ENCODE results near the gene GET4. TPM values are rescaled to one million over a fixed set of nuclear protein-coding genes. Genes with fewer than 3 reads are reported as not detected.

The GET4 gene
- total and polyA plus RNA-seq, 2 of the 8 experiments (the other 6 are each of a cell fraction or from before 2014, with no cell fraction given): 56.7 to 74.1 TPM

DNA sequence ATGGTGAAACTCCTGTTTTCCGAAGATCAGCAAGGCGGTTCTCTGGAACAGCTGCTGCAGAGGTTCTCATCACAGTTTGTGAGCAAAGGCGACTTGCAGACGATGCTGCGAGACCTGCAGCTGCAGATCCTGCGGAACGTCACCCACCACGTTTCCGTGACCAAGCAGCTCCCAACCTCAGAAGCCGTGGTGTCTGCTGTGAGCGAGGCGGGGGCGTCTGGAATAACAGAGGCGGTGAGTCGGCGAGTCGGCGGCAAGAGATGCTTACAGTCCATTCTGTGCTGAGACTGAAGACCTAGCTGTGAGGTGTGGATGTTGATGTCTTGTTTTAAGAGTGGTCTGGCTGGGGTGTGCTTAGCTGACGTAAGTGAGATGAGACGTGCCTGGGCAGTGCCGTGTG is 16.2 kb upstream of the GET4 start:
- H3K9ac ChIP-seq (replicated peaks in 1 of 4; ENCODE audit: extremely low read depth in 1 of 4, low read depth in 3 of 4, low read length in 3 of 4): no peak overlapping the region
- H2BK20ac ChIP-seq (ENCODE audit: low read length): no peak overlapping the region
- H3K79me1 ChIP-seq (ENCODE audit: low read depth, low read length): no peaks in the 10 kb centered on the region; the same call in 1 of the 2 replicates
- peaks cover 25 to 67% (median 58%) of the 10 kb centered on the region in 4 experiments for H3K36me3 ChIP-seq (ENCODE audit: control insufficient read depth in 2 of 4, insufficient read depth in 4 of 4, low read length in 3 of 4)
- no peak for DNase-seq (ENCODE audit: low read depth in 1 of 2, low spot score in 2 of 2)
- H3K56ac ChIP-seq (replicated peaks; ENCODE audit: insufficient read length, low read depth, low read length): no peak overlapping the region
- no peak overlapping the region for H2BK12ac ChIP-seq (ENCODE audit: low read depth, low read length)
- H2BK15ac ChIP-seq (ENCODE audit: low read length): no peak overlapping the region
- H3K9me3 ChIP-seq (ENCODE audit: insufficient read depth in 2 of 2, low read depth in 1 of 2, low read length in 1 of 2): no peaks in the 10 kb centered on the region
- no peak overlapping the region for H3K4me3 ChIP-seq (ENCODE audit: extremely low read depth in 1 of 4, insufficient read depth in 2 of 4, low read depth in 3 of 4, low read length in 4 of 4)
- peaks cover 3 to 16% of the 10 kb centered on the region in 2 experiments for H4K20me1 ChIP-seq (replicated peaks in 1 of 2; ENCODE audit: control insufficient read depth in 1 of 2, insufficient read depth in 2 of 2, low read length in 2 of 2)
- no peak overlapping the region for H4K91ac ChIP-seq (replicated peaks; ENCODE audit: insufficient read length, low read length)
- 96% methylated on average over 20 of the region's 21 CpGs; no CpG with 5 or more reads in 1 of the 2 experiments for WGBS, 2 experiments (ENCODE audit: extremely low coverage in 1 of 2, insufficient coverage in 1 of 2, insufficient read length in 1 of 2, insufficient replicate concordance in 2 of 2, low coverage in 1 of 2, low lambda C conversion rate in 2 of 2, missing lambda C conversion rate in 1 of 2)
- H4K5ac ChIP-seq (ENCODE audit: insufficient read length, low read depth, low read length): no peak overlapping the region
- no peak overlapping the region for H2AFZ ChIP-seq (ENCODE audit: low read length)
- H3K14ac ChIP-seq (ENCODE audit: insufficient read length): no peak overlapping the region
- FAIRE-seq: no peak
- H2BK5ac ChIP-seq (ENCODE audit: low read depth, low read length): no peak overlapping the region
- no peaks in the 10 kb centered on the region for H3K27me3 ChIP-seq (replicated peaks in 1 of 4; ENCODE audit: control insufficient read depth in 3 of 4, extremely low read depth in 1 of 4, insufficient read depth in 3 of 4, low read length in 3 of 4)
- H3K4me1 ChIP-seq (replicated peaks in 1 of 4; ENCODE audit: control insufficient read depth in 3 of 4, insufficient read depth in 4 of 4, low read length in 3 of 4): no peaks in the 10 kb centered on the region
- POLR2A ChIA-PET (ENCODE audit: partially characterized antibody): interaction anchor here (1.7 kb wide), 1 partner anchor 15 kb away, joined by 4 read pairs; no protein-coding TSS in a partner anchor
- no peak overlapping the region for H3K18ac ChIP-seq (ENCODE audit: extremely low read depth, low read length)
- H3K4ac ChIP-seq (replicated peaks; ENCODE audit: insufficient read length, low read depth, low read length): no peak overlapping the region
- no peaks in the 10 kb centered on the region for H3K79me2 ChIP-seq (ENCODE audit: control insufficient read depth in 1 of 2, insufficient read depth in 2 of 2, low read length in 2 of 2)
- H3K27ac ChIP-seq (ENCODE audit: low read depth, low read length): no peak overlapping the region
- H3K4me2 ChIP-seq (ENCODE audit: insufficient read depth in 1 of 2, low read depth in 2 of 2, low read length in 2 of 2): no peak overlapping the region
- H2BK120ac ChIP-seq (replicated peaks; ENCODE audit: low read depth, low read length): no peak overlapping the region
- H3K23me2 ChIP-seq (ENCODE audit: low read depth, low read length): no peaks in the 10 kb centered on the region
- no peak overlapping the region for H2AK5ac ChIP-seq (ENCODE audit: low read depth, low read length)
- H4K8ac ChIP-seq (ENCODE audit: extremely low read depth, insufficient read depth, low read length): no peak overlapping the region
- CTCF ChIA-PET (ENCODE audit: partially characterized antibody): interaction anchor here (1.1 to 1.9 kb wide), 5 partner anchors 9 to 83 kb away, joined by 3 to 9 read pairs (median 4); no protein-coding TSS in a partner anchor
- H3K23ac ChIP-seq (ENCODE audit: insufficient read length): no peak overlapping the region
- TF ChIP-seq GTF2F1 (IDR thresholded peaks at IDR 0.05; ENCODE audit: borderline replicate concordance, low read depth, low read length) (no peak), RNF2 (IDR thresholded peaks at IDR 0.05; ENCODE audit: borderline replicate concordance, low read depth, low read length, missing control alignments, poor library complexity, severe bottlenecking) (no peak), SIX5 (IDR thresholded peaks at IDR 0.05; ENCODE audit: low read depth, low read length) (no peak), SP1 (IDR thresholded peaks at IDR 0.05; ENCODE audit: low read depth, low read length) (no peak), SAP30 (IDR thresholded peaks at IDR 0.05; ENCODE audit: insufficient read depth, insufficient replicate concordance, low read length) (no peak), SUZ12 (IDR thresholded peaks at IDR 0.05; ENCODE audit: low read length) (no peak), PHF8 (conservative IDR thresholded peaks at IDR 0.05; ENCODE audit: low read depth, low read length) (no peak), BRCA1 (IDR thresholded peaks at IDR 0.05; ENCODE audit: low read depth, low read length) (no peak), RFX5 (IDR thresholded peaks at IDR 0.05; ENCODE audit: borderline replicate concordance, low read depth, low read length) (no peak)
- TF ChIP-seq, protein P1, sequence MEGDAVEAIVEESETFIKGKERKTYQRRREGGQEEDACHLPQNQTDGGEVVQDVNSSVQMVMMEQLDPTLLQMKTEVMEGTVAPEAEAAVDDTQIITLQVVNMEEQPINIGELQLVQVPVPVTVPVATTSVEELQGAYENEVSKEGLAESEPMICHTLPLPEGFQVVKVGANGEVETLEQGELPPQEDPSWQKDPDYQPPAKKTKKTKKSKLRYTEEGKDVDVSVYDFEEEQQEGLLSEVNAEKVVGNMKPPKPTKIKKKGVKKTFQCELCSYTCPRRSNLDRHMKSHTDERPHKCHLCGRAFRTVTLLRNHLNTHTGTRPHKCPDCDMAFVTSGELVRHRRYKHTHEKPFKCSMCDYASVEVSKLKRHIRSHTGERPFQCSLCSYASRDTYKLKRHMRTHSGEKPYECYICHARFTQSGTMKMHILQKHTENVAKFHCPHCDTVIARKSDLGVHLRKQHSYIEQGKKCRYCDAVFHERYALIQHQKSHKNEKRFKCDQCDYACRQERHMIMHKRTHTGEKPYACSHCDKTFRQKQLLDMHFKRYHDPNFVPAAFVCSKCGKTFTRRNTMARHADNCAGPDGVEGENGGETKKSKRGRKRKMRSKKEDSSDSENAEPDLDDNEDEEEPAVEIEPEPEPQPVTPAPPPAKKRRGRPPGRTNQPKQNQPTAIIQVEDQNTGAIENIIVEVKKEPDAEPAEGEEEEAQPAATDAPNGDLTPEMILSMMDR (IDR thresholded peaks at IDR 0.05; ENCODE audit: control extremely low read depth in 1 of 3, insufficient read depth in 1 of 3, low read depth in 1 of 3, low read length in 3 of 3): no peak

Measured in H1 (cell line).